Liver (tissue), 3 donors: ENCODE data around the gene MOB1A.

Experiments used
- CTCF ChIP-seq: fragments of 150-350 bp; IDR thresholded peaks from 2 replicates; pipeline ENCODE4 v1.5.1; 2017; ENCODE audit warnings: improper control_type of control experiment, low read depth, low read length; ENCODE audit not compliant: missing input control
- EGR1 ChIP-seq, 2 donors: IDR thresholded peaks; 2 replicates each; pipeline ENCODE4 v1.6.1; 2016 to 2018; ENCODE audit warnings: antibody characterized with exemption in 2 of 2, low read depth in 2 of 2
- GABPA ChIP-seq, 2 donors: IDR thresholded peaks in 1 of 2; conservative IDR thresholded peaks in 1 of 2; 2 replicates each; pipeline ENCODE4 v1.6.1; 2016; ENCODE audit warnings: antibody characterized with exemption in 2 of 2, mild to moderate bottlenecking in 1 of 2, moderate library complexity in 1 of 2
- HNF4G ChIP-seq: IDR thresholded peaks from 2 replicates; pipeline ENCODE4 v1.6.1; 2016; ENCODE audit warnings: antibody characterized with exemption
- RAD21 ChIP-seq, 2 donors: IDR thresholded peaks; 2 replicates each; pipeline ENCODE4 v1.6.1; 2016; ENCODE audit warnings: antibody characterized with exemption in 2 of 2, mild to moderate bottlenecking in 2 of 2
- TAF1 ChIP-seq: conservative IDR thresholded peaks from 2 replicates; pipeline ENCODE4 v1.6.1; 2016; ENCODE audit warnings: antibody characterized with exemption, mild to moderate bottlenecking
- YY1 ChIP-seq: IDR thresholded peaks from 2 replicates; pipeline ENCODE4 v1.6.1; 2016; ENCODE audit warnings: antibody characterized with exemption, mild to moderate bottlenecking
- donor health status: healthy.
- donor health status: healthy.

- TF ChIP-seq YY1: no peak
- no peak for TF ChIP-seq CTCF
- TF ChIP-seq RAD21 (IDR thresholded peaks at IDR 0.05): no peak
- no peak for TF ChIP-seq TAF1
- TF ChIP-seq GABPA (IDR thresholded peaks at IDR 0.05 in 1 of 2, conservative IDR thresholded peaks at IDR 0.05 in 1 of 2): no peak
- TF ChIP-seq EGR1 (IDR thresholded peaks at IDR 0.05; ENCODE audit: low read depth in 2 of 2): no peak
- TF ChIP-seq HNF4G: no peak
These were observed 10.0 kb upstream of the MOB1A start for GRCh38 chr2:74188696-74189095.
